GM08714 (cell line): ENCODE measurements around the gene LPO.

Experiments used
- H3K4me3 ChIP-seq: fragments of 200-500 bp; sonication (Bioruptor generic); 2 replicates; pipeline ENCODE4 v1.5.1; 2014; ENCODE audit warnings: mild to moderate bottlenecking, low read length, inconsistent platforms
- ZNF274 ChIP-seq: IDR thresholded peaks from 2 replicates; pipeline ENCODE4 v1.6.1; 2012; ENCODE audit warnings: mild to moderate bottlenecking, low read depth, low read length

Gene LPO

GRCh38 chr17:58239987-58240386 lies 1.6 kb downstream of the LPO start:
- TF ChIP-seq ZNF274 = no peak
- no peak overlapping the region for H3K4me3 ChIP-seq

- no peak for TF ChIP-seq ZNF274
- no peak overlapping the region for H3K4me3 ChIP-seq
Measured at GRCh38 chr17:58242171-58242784, 3.9 kb downstream of the LPO start.

GRCh38 chr17:58244963-58245362 lies 6.6 kb downstream of the LPO start:
- TF ChIP-seq ZNF274 = no peak

GRCh38 chr17:58245428-58246103 lies 7.2 kb downstream of the LPO start:
- no peak for TF ChIP-seq ZNF274

More at GRCh38 chr17:58244963-58245362, 6.6 kb downstream of the LPO start:
- no peak overlapping the region for H3K4me3 ChIP-seq

GRCh38 chr17:58246104-58246740 lies 7.8 kb downstream of the LPO start:
- no peak overlapping the region for H3K4me3 ChIP-seq
- TF ChIP-seq ZNF274 = no peak

More at GRCh38 chr17:58245428-58246103, 7.2 kb downstream of the LPO start:
- H3K4me3 ChIP-seq = no peak overlapping the region

GRCh38 chr17:58246781-58247180 lies 8.4 kb downstream of the LPO start:
- H3K4me3 ChIP-seq = no peak overlapping the region
- TF ChIP-seq ZNF274 = no peak

- TF ChIP-seq ZNF274 = no peak
- no peak overlapping the region for H3K4me3 ChIP-seq
Measured at GRCh38 chr17:58247511-58248363, 9.4 kb downstream of the LPO start.

- TF ChIP-seq ZNF274 = no peak
- H3K4me3 ChIP-seq = no peak overlapping the region
Measured at GRCh38 chr17:58248955-58249269, 10.5 kb downstream of the LPO start.

- no peak for TF ChIP-seq ZNF274
- peak overlapping the region; percentile 23; the same call in 1 of the 2 replicates for H3K4me3 ChIP-seq
Measured at GRCh38 chr17:58249270-58250133, 11.1 kb downstream of the LPO start.

- H3K4me3 ChIP-seq = no peak overlapping the region
- TF ChIP-seq ZNF274 = no peak
Measured at GRCh38 chr17:58250344-58251011, 12.1 kb downstream of the LPO start.

GRCh38 chr17:58252141-58252540 lies 13.8 kb downstream of the LPO start:
- H3K4me3 ChIP-seq = no peak overlapping the region
- no peak for TF ChIP-seq ZNF274

- no peak overlapping the region for H3K4me3 ChIP-seq
- TF ChIP-seq ZNF274 = no peak
Measured at GRCh38 chr17:58253082-58253481, 14.7 kb downstream of the LPO start.

- no peak for TF ChIP-seq ZNF274
- no peak overlapping the region for H3K4me3 ChIP-seq
Measured at GRCh38 chr17:58254803-58255202, 16.4 kb downstream of the LPO start.

GRCh38 chr17:58262149-58262548 lies 23.8 kb downstream of the LPO start:
- no peak for TF ChIP-seq ZNF274
- no peak overlapping the region for H3K4me3 ChIP-seq
